Ishikawa (cell line): ENCODE data around the gene OSCAR.

Source experiments
- CEBPB ChIP-seq: IDR thresholded peaks from 2 replicates; pipeline ENCODE4 v1.6.1; 2012
- CREB1 ChIP-seq: IDR thresholded peaks from 2 replicates; pipeline ENCODE4 v1.6.1; 2012; ENCODE audit warnings: low read depth
- EGR1 ChIP-seq: IDR thresholded peaks from 2 replicates; pipeline ENCODE4 v1.6.1; 2012
- EP300 ChIP-seq: IDR thresholded peaks from 2 replicates; pipeline ENCODE4 v1.6.1; 2012; ENCODE audit warnings: borderline replicate concordance
- FOXM1 ChIP-seq: IDR thresholded peaks from 2 replicates; pipeline ENCODE4 v1.6.1; 2012; ENCODE audit warnings: low read depth, borderline replicate concordance
- MAX ChIP-seq: IDR thresholded peaks from 2 replicates; pipeline ENCODE4 v1.6.1; 2012
- RAD21 ChIP-seq: IDR thresholded peaks from 2 replicates; pipeline ENCODE4 v1.6.1; 2012; ENCODE audit warnings: low read depth
- REST ChIP-seq: IDR thresholded peaks from 2 replicates; pipeline ENCODE4 v1.6.1; 2012; ENCODE audit warnings: low read depth, mild to moderate bottlenecking
- TAF1 ChIP-seq: IDR thresholded peaks from 2 replicates; pipeline ENCODE4 v1.6.1; 2012; ENCODE audit warnings: low read depth, mild to moderate bottlenecking
- TCF12 ChIP-seq: IDR thresholded peaks from 2 replicates; pipeline ENCODE4 v1.6.1; 2012; ENCODE audit warnings: low read depth
- USF1 ChIP-seq: IDR thresholded peaks from 2 replicates; pipeline ENCODE4 v1.6.1; 2012

GRCh38 chr19:54125713-54126112, 25.1 kb upstream of the OSCAR start:
- TF ChIP-seq FOXM1 (no peak), USF1 (no peak), MAX (no peak), EP300 (no peak), RAD21 (no peak), CEBPB (no peak), TAF1 (no peak), CREB1 (no peak), EGR1 (no peak), REST (no peak), TCF12 (no peak)
